SK-N-SH (cell line): Measurements from ENCODE around the gene KLHL8. TPM values are rescaled to one million over a fixed set of nuclear protein-coding genes. Genes with fewer than 3 reads are reported as not detected.

Source experiments
- CTCF ChIA-PET: fragments of 300-600, 350-600 bp; formaldehyde crosslinking; extraction: SDS; loops from one replicate; lab custom pipeline; 2021; lab: Yijun Ruan, JAX
- POLR2A ChIA-PET: fragments of 350-600 bp; sonication (Branson Sonifier 250); formaldehyde crosslinking; extraction: SDS; loops from one replicate; lab custom pipeline; 2020; ENCODE audit warnings: antibody characterized with exemption, inconsistent platforms; lab: Yijun Ruan, JAX
- DNase-seq: peaks from one replicate; pipeline ENCODE4 v3.0.0; 2012
- H2AFZ ChIP-seq: fragments of 200-600 bp; sonication (generic); 2 replicates; pipeline ENCODE4 v1.8.1; 2016; ENCODE audit warnings: antibody characterized with exemption, mild to moderate bottlenecking, low read depth
- H3F3A ChIP-seq: fragments of 200-600 bp; sonication (generic); replicated peaks from 2 replicates; pipeline ENCODE3; 2016; ENCODE audit warnings: antibody characterized with exemption, mild to moderate bottlenecking; ENCODE audit not compliant: insufficient read depth
- H3K27ac ChIP-seq, 2 experiments: fragments of 200-500 bp in 1 of 2; fragments of 200-600 bp in 1 of 2; sonication (Bioruptor generic) in 1 of 2; sonication (generic), shearing (Covaris generic) in 1 of 2; 2 replicates each; pipeline versions ENCODE4 v1.5.1 to v1.6.1; 2014 to 2016; ENCODE audit warnings: low read depth in 2 of 2, inconsistent platforms in 1 of 2, low read length in 1 of 2, mild to moderate bottlenecking in 1 of 2, mixed read lengths in 1 of 2
- H3K27me3 ChIP-seq: fragments of 200-600 bp; sonication (generic), shearing (Covaris generic); 2 replicates; pipeline ENCODE4 v1.6.1; 2016; ENCODE audit warnings: mixed run types; ENCODE audit not compliant: insufficient read depth
- H3K36me3 ChIP-seq, 2 experiments: fragments of 200-500 bp in 1 of 2; fragments of 200-600 bp in 1 of 2; sonication (Bioruptor generic) in 1 of 2; sonication (generic) in 1 of 2; replicated peaks in 1 of 2; 2 replicates each; pipeline versions ENCODE3 to v1.5.1; 2014 to 2016; ENCODE audit warnings: low read length in 1 of 2, mild to moderate bottlenecking in 1 of 2; ENCODE audit not compliant: insufficient read depth in 2 of 2, control insufficient read depth in 1 of 2
- H3K4me1 ChIP-seq, 2 experiments: fragments of 200-500 bp in 1 of 2; fragments of 200-600 bp in 1 of 2; sonication (Bioruptor generic) in 1 of 2; sonication (generic), shearing (Covaris generic) in 1 of 2; 2 replicates each; pipeline versions ENCODE4 v1.5.1 to v1.6.1; 2014 to 2016; ENCODE audit warnings: low read depth in 1 of 2, low read length in 1 of 2, mixed run types in 1 of 2; ENCODE audit not compliant: insufficient read depth in 2 of 2, control insufficient read depth in 1 of 2
- H3K4me2 ChIP-seq: fragments of 200-600 bp; sonication (generic), shearing (Covaris generic); 2 replicates; pipeline ENCODE4 v1.6.1; 2017; ENCODE audit warnings: mixed run types
- H3K4me3 ChIP-seq, 2 experiments: fragments of 200-500 bp in 1 of 2; fragments of 200-600 bp in 1 of 2; sonication (Bioruptor generic) in 1 of 2; sonication (generic), shearing (Covaris generic) in 1 of 2; 2 replicates each; pipeline versions ENCODE4 v1.5.1 to v1.8.1; 2014 to 2016; ENCODE audit warnings: low read depth in 2 of 2, inconsistent platforms in 1 of 2, low read length in 1 of 2, mild to moderate bottlenecking in 1 of 2, mixed read lengths in 1 of 2, moderate library complexity in 1 of 2
- H3K79me2 ChIP-seq: fragments of 200-600 bp; sonication (generic); 2 replicates; pipeline ENCODE4 v1.8.1; 2017; ENCODE audit warnings: mild to moderate bottlenecking; ENCODE audit not compliant: insufficient read depth
- H3K9ac ChIP-seq: fragments of 200-600 bp; sonication (generic); 2 replicates; pipeline ENCODE4 v1.6.1; 2017; ENCODE audit warnings: mixed run types
- H3K9me2 ChIP-seq: fragments of 200-600 bp; sonication (generic); 2 replicates; pipeline ENCODE4 v1.6.1; 2017; ENCODE audit warnings: mixed run types
- H3K9me3 ChIP-seq: fragments of 200-600 bp; sonication (generic); 2 replicates; pipeline ENCODE4 v1.6.1; 2017; ENCODE audit warnings: mixed run types, mild to moderate bottlenecking, moderate library complexity
- H4K20me1 ChIP-seq: fragments of 200-600 bp; sonication (generic); 2 replicates; pipeline ENCODE4 v1.6.1; 2017; ENCODE audit warnings: mild to moderate bottlenecking, mixed run types; ENCODE audit not compliant: insufficient read depth
- CHD2 ChIP-seq: fragments of 150-350 bp; IDR thresholded peaks from 2 replicates; pipeline ENCODE4 v1.6.1; 2018; ENCODE audit warnings: low read length; ENCODE audit not compliant: partially characterized antibody
- EP300 ChIP-seq, 2 experiments: IDR thresholded peaks; 2 replicates each; pipeline versions ENCODE4 v1.4.0 to v1.6.1; 2012; ENCODE audit warnings: borderline replicate concordance in 1 of 2, low read depth in 1 of 2, low read length in 1 of 2
- FOXJ3 ChIP-seq: sonication (generic); formaldehyde crosslinking; IDR thresholded peaks from 2 replicates; pipeline ENCODE4 v1.5.1; 2020; ENCODE audit warnings: mild to moderate bottlenecking, missing genetic modification reagents
- FOXM1 ChIP-seq: IDR thresholded peaks from 2 replicates; pipeline ENCODE4 v1.4.0; 2012; ENCODE audit warnings: low read depth, mild to moderate bottlenecking
- GATA2 ChIP-seq: sonication (generic); formaldehyde crosslinking; IDR thresholded peaks from 2 replicates; pipeline ENCODE4 v1.5.0; 2020; ENCODE audit warnings: mild to moderate bottlenecking, missing genetic modification reagents
- JUND ChIP-seq: IDR thresholded peaks from 2 replicates; pipeline ENCODE4 v1.4.0; 2012
- MEF2A ChIP-seq: IDR thresholded peaks from 2 replicates; pipeline ENCODE4 v1.4.0; 2012; ENCODE audit warnings: low read depth, borderline replicate concordance
- MXI1 ChIP-seq: IDR thresholded peaks from 2 replicates; pipeline ENCODE4 v1.6.1; 2012; ENCODE audit warnings: mild to moderate bottlenecking, low read depth, low read length, improper control_type of control experiment
- NFIC ChIP-seq: IDR thresholded peaks from 2 replicates; pipeline ENCODE4 v1.4.0; 2012; ENCODE audit warnings: borderline replicate concordance
- NRF1 ChIP-seq: IDR thresholded peaks from 2 replicates; pipeline ENCODE4 v1.6.1; 2012; ENCODE audit warnings: low read depth, mild to moderate bottlenecking, low read length
- RCOR1 ChIP-seq: fragments of 150-350 bp; IDR thresholded peaks from 2 replicates; pipeline ENCODE4 v1.6.1; 2017; ENCODE audit warnings: antibody characterized with exemption, low read length
- RFX5 ChIP-seq: IDR thresholded peaks from 2 replicates; pipeline ENCODE4 v1.6.1; 2012; ENCODE audit warnings: mild to moderate bottlenecking, improper control_type of control experiment, low read length
- SMC3 ChIP-seq: IDR thresholded peaks from 2 replicates; pipeline ENCODE4 v1.6.1; 2012; ENCODE audit warnings: low read depth, low read length, improper control_type of control experiment
- TCF12 ChIP-seq: IDR thresholded peaks from 2 replicates; pipeline ENCODE4 v1.4.0; 2012
- WGBS: methylation state at CpG from one replicate; pipeline ENCODE4 v1.1.6; 2017; ENCODE audit warnings: low lambda C conversion rate; 5-methylcytosine and 5-hydroxymethylcytosine counted together
- polyA plus RNA-seq, 3 experiments: library from polyadenylated mRNA; depleted of rRNA; stranded (reverse); fragments of >200 nt; gene quantifications; 2 replicates each; pipeline ENCODE4 v1.2.3, GENCODE V29; 2012
- TF ChIP-seq, protein P1 (sequence below): IDR thresholded peaks from 2 replicates; pipeline ENCODE4 v1.4.0; 2012; ENCODE audit warnings: low read depth, borderline replicate concordance
- TF ChIP-seq, protein P2 (sequence below): fragments of 200-600 bp; sonication (generic); IDR thresholded peaks from 2 replicates; pipeline ENCODE4 v1.6.1; 2017; ENCODE audit warnings: antibody characterized with exemption, mild to moderate bottlenecking, moderate library complexity
- TF ChIP-seq, protein P3 (sequence below): fragments of 150-350 bp; IDR thresholded peaks from 2 replicates; pipeline ENCODE4 v1.6.1; 2017; ENCODE audit warnings: antibody characterized with exemption, low read length, low read depth, borderline replicate concordance
- TF ChIP-seq, protein P4 (sequence below): IDR thresholded peaks from 2 replicates; pipeline ENCODE4 v1.4.0; 2012; ENCODE audit warnings: low read depth, borderline replicate concordance

The KLHL8 gene
- polyA plus RNA-seq, 1 of the 3 experiments (the other 2 are of a cell fraction), result 2.4 TPM

DNA sequence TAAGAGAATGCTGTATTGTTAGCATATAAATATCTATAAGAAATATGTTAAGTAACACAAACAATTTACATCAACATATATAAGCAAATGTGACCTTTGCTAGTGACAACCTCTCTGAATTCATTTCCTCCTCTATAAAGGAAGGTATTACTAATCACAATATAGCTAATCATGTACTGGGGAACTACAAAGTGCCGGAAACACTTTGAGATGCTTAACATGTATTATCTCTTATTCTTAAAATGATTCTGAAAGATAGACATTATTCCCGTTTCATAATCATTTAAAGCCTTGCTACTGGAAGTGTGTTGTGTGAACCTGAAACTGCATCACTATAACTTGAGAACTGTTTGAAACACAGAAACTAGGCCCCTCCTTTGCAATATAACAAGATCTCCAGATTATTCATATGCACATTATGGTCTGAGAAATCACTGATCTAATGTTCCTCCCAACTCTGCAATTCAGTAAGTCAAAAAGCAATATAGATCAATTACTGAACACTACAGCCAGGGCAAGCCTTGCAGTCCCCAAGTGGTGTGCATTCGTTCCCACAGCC is 54.0 kb downstream of the KLHL8 start:
- H3F3A ChIP-seq, result no peaks in the 10 kb centered on the region
- WGBS, result 91% methylated on average over 3 of the region's 3 CpGs
- H3K4me1 ChIP-seq, result no peaks in the 10 kb centered on the region
- ChIA-PET POLR2A (no interaction called here), CTCF (no interaction called here)
- H3K4me2 ChIP-seq, result no peak overlapping the region
- no peaks in the 10 kb centered on the region for H3K9me2 ChIP-seq
- H3K27ac ChIP-seq, result no peak overlapping the region
- H3K9me3 ChIP-seq, result no peaks in the 10 kb centered on the region
- no peak overlapping the region for H3K9ac ChIP-seq
- H2AFZ ChIP-seq, result no peak overlapping the region
- no peak for DNase-seq
- no peaks in the 10 kb centered on the region for H3K27me3 ChIP-seq
- peaks cover 14 to 32% of the 10 kb centered on the region in 2 experiments for H3K36me3 ChIP-seq
- no peaks in the 10 kb centered on the region for H4K20me1 ChIP-seq
- H3K4me3 ChIP-seq, result no peak overlapping the region
- no peaks in the 10 kb centered on the region for H3K79me2 ChIP-seq
- TF ChIP-seq, protein P1, sequence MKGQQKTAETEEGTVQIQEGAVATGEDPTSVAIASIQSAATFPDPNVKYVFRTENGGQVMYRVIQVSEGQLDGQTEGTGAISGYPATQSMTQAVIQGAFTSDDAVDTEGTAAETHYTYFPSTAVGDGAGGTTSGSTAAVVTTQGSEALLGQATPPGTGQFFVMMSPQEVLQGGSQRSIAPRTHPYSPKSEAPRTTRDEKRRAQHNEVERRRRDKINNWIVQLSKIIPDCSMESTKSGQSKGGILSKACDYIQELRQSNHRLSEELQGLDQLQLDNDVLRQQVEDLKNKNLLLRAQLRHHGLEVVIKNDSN, result no peak
- no peak for TF ChIP-seq FOXJ3 (CRISPR knock-in tag)
- TF ChIP-seq GATA2 (CRISPR knock-in tag), result no peak
- no peak for TF ChIP-seq NRF1
- TF ChIP-seq CHD2, result no peak
- TF ChIP-seq, protein P2, sequence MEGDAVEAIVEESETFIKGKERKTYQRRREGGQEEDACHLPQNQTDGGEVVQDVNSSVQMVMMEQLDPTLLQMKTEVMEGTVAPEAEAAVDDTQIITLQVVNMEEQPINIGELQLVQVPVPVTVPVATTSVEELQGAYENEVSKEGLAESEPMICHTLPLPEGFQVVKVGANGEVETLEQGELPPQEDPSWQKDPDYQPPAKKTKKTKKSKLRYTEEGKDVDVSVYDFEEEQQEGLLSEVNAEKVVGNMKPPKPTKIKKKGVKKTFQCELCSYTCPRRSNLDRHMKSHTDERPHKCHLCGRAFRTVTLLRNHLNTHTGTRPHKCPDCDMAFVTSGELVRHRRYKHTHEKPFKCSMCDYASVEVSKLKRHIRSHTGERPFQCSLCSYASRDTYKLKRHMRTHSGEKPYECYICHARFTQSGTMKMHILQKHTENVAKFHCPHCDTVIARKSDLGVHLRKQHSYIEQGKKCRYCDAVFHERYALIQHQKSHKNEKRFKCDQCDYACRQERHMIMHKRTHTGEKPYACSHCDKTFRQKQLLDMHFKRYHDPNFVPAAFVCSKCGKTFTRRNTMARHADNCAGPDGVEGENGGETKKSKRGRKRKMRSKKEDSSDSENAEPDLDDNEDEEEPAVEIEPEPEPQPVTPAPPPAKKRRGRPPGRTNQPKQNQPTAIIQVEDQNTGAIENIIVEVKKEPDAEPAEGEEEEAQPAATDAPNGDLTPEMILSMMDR, result no peak
- TF ChIP-seq, protein P3, sequence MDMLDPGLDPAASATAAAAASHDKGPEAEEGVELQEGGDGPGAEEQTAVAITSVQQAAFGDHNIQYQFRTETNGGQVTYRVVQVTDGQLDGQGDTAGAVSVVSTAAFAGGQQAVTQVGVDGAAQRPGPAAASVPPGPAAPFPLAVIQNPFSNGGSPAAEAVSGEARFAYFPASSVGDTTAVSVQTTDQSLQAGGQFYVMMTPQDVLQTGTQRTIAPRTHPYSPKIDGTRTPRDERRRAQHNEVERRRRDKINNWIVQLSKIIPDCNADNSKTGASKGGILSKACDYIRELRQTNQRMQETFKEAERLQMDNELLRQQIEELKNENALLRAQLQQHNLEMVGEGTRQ, result no peak
- no peak for TF ChIP-seq JUND
- TF ChIP-seq MEF2A, result no peak
- no peak for TF ChIP-seq NFIC

DNA sequence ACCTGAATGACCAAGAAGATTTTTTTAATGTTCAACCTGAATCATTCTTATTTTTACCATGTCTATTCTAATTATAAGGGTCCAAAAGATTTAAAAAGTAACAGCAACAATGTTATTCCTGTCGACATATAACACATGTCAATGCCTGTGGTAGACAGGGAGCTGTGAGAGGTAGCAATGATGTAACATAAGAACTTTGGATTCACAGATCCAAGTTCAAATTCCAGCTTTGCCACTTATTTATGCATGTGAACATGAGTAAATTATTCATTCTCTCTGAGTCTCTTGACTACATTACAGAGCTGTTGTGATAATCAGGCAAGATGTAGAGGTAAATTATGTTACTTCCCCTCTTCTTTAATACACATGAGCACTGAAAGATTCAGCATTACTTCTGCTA is 54.5 kb downstream of the KLHL8 start:
- ChIA-PET POLR2A (no interaction called here), CTCF (interaction anchor here (1.4 kb wide), 1 partner anchor 14 kb away, joined by 4 read pairs; no protein-coding TSS in a partner anchor)
- no peaks in the 10 kb centered on the region for H3K79me2 ChIP-seq
- TF ChIP-seq RCOR1 (no peak), TCF12 (no peak), MXI1 (no peak), SMC3 (no peak), MEF2A (no peak), EP300 (IDR thresholded peaks at IDR 0.05; ENCODE audit: borderline replicate concordance in 1 of 2, low read depth in 1 of 2, low read length in 1 of 2) (no peak), FOXM1 (no peak), RFX5 (no peak), FOXJ3 (CRISPR knock-in tag) (no peak), NRF1 (no peak)
- TF ChIP-seq, protein P4, sequence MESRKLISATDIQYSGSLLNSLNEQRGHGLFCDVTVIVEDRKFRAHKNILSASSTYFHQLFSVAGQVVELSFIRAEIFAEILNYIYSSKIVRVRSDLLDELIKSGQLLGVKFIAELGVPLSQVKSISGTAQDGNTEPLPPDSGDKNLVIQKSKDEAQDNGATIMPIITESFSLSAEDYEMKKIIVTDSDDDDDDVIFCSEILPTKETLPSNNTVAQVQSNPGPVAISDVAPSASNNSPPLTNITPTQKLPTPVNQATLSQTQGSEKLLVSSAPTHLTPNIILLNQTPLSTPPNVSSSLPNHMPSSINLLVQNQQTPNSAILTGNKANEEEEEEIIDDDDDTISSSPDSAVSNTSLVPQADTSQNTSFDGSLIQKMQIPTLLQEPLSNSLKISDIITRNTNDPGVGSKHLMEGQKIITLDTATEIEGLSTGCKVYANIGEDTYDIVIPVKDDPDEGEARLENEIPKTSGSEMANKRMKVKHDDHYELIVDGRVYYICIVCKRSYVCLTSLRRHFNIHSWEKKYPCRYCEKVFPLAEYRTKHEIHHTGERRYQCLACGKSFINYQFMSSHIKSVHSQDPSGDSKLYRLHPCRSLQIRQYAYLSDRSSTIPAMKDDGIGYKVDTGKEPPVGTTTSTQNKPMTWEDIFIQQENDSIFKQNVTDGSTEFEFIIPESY, result no peak
- TF ChIP-seq, protein P2, result no peak
- no peaks in the 10 kb centered on the region for H3K9me3 ChIP-seq
- H3K27ac ChIP-seq, result no peak overlapping the region
- no peaks in the 10 kb centered on the region for H3F3A ChIP-seq
- 91% methylated on average over 1 of the region's 1 CpG for WGBS
- H3K4me3 ChIP-seq, result no peak overlapping the region
- H3K27me3 ChIP-seq, result no peaks in the 10 kb centered on the region
- no peaks in the 10 kb centered on the region for H3K4me1 ChIP-seq
- no peak overlapping the region for H2AFZ ChIP-seq
- no peaks in the 10 kb centered on the region for H4K20me1 ChIP-seq
- peaks cover 16 to 29% of the 10 kb centered on the region in 2 experiments for H3K36me3 ChIP-seq
- no peak for DNase-seq
- no peak overlapping the region for H3K9ac ChIP-seq
- H3K4me2 ChIP-seq, result no peak overlapping the region
- no peaks in the 10 kb centered on the region for H3K9me2 ChIP-seq
